OCI-LY1 (cell line): ENCODE results near the gene SRCIN1.
"Not testable (repeated sequence)": the region's sequence is repeated elsewhere in the genome, so short reads cannot be mapped to it uniquely, and the experiment has no call there.

ENCODE experiments used
- EZH2 ChIP-seq: fragments of 200-600 bp; sonication (generic), shearing (Covaris generic); IDR thresholded peaks from 2 replicates; pipeline ENCODE4 v1.8.0; 2017; ENCODE audit warnings: borderline replicate concordance, mixed run types, mild to moderate bottlenecking, antibody characterized with exemption, low read length, moderate library complexity, mixed read lengths
- TF ChIP-seq, protein P1 (sequence below): fragments of 200-600 bp; sonication (generic), shearing (Covaris generic); IDR thresholded peaks from 2 replicates; pipeline ENCODE4 v1.5.1; 2017; ENCODE audit warnings: mild to moderate bottlenecking, antibody characterized with exemption, low read length, moderate library complexity, mixed read lengths

DNA sequence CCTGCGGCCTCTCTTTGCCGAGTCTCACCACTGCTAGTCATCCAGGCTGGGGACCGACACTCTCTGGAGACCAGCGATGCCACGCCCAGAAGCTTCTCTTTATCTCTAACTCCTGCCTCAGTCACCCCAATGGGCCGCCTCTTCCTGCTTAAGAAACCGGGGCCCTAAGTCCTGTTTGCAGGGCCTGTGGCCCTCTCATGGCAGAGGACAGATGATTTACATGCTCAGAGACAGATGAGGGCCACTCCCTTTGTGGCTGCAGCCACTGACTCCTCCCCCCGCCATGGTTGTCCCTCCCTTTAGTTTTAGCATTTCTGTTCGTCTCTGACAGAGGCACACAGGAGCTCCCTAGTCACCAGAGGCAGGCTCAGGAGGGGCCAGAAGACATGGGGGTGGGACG is 106.5 kb downstream of the SRCIN1 start:
- TF ChIP-seq, protein P1, sequence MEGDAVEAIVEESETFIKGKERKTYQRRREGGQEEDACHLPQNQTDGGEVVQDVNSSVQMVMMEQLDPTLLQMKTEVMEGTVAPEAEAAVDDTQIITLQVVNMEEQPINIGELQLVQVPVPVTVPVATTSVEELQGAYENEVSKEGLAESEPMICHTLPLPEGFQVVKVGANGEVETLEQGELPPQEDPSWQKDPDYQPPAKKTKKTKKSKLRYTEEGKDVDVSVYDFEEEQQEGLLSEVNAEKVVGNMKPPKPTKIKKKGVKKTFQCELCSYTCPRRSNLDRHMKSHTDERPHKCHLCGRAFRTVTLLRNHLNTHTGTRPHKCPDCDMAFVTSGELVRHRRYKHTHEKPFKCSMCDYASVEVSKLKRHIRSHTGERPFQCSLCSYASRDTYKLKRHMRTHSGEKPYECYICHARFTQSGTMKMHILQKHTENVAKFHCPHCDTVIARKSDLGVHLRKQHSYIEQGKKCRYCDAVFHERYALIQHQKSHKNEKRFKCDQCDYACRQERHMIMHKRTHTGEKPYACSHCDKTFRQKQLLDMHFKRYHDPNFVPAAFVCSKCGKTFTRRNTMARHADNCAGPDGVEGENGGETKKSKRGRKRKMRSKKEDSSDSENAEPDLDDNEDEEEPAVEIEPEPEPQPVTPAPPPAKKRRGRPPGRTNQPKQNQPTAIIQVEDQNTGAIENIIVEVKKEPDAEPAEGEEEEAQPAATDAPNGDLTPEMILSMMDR: not testable (repeated sequence)
- not testable (repeated sequence) for TF ChIP-seq EZH2
